Glomerular visceral epithelial cell (primary cell): ENCODE measurements around the gene CXCR6.
A peak's percentile ranks its signal among the peaks of the same experiment; 100 is the strongest.

Experiments used
- DNase-seq: peaks from one replicate; pipeline ENCODE4 v3.0.0-alpha.2; 2016; ENCODE audit errors: extremely low spot score

Gene CXCR6

DNA sequence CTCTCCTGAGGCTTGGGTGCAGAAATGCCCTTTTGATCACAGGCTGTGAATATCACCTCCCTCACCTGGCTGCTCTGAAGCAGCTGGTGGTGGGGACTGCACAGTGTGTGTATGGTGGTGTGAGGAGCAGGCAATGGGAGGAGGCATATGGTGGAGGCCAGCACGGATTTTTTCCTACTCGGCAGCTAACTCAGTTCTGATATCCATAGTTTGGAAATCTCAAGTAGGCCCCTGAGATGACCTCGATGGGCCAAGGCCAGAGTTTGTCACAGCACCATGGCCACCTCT, 21.3 kb upstream of the CXCR6 start:
- DNase-seq = no peak

- DNase-seq = no peak
Measured at GRCh38 chr3:45922950-45923590, 20.2 kb upstream of the CXCR6 start.

- DNase-seq = peak; percentile 42
Measured at GRCh38 chr3:45923755-45924154, 19.5 kb upstream of the CXCR6 start.

DNA sequence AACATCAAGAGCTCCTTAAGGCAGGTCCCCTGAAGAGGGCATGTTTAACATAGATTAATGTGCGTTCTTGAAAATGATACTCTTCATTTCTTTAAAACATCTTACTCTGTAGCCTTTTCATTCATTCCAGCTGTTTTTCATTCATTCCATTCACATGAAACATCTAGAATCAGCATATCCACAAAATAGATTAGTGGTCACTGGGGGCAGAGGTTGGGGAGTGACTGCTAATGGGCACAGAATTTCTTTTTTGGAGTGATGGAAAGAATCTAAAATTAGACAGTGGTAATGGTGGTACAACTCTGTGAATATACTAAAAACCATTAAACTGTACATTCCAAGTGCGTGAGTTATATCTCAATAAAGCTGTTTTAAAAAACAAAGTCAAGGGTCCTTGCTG, 15.4 kb upstream of the CXCR6 start:
- DNase-seq = no peak

DNA sequence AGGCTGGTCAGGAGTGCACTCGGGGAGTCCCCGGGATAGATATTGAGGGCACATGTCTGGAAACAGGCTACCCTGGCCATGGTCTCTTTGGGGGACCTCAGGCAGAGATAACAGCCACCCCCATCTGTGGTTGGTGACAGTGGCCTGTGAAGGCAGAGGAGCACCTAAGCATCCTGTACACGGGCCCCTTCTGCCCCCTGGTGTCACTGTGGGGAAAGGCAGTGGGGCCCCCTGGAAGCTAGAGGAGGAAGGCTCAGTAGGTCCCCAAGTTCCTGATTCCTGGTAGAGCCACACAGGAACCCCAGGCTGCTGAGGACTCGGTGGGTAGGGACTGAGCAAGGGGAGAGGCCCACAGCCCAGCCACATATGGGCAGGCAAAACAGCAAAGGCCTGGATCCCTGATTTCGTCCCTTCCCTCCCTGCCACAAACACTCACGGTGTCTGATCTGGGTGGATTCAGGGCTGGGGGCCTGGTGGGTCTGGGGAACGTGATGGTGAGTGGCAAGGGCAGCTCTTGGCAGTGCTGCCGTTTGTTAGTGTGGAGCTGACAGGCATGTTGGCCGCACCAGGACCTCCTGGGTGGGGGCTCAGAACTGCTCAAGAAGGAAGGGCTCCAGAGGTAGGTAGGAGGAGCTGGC, 14.1 kb upstream of the CXCR6 start:
- peak; percentile 35 for DNase-seq

- no peak for DNase-seq
Measured at GRCh38 chr3:45931496-45931895, 11.8 kb upstream of the CXCR6 start.

GRCh38 chr3:45932112-45932511, 11.2 kb upstream of the CXCR6 start:
- DNase-seq = no peak

DNA sequence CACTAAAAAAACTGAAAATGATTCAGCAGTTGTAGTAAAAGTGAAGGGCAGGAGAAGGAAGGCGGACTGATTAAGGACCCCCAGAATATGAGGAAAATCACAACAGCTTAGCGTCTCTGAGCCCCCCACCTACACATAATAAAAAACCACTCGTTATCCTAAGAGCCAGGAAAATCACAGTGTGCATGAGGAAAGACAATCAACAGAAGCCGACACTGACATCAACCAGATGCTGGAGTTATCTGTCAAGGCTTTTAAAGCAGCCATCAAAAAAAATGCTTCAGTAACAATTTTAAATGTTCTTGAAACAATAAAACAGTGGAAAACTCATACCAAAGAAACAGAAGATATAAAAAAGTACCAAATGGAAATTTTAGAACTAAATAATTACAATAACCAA, 9.7 kb upstream of the CXCR6 start:
- DNase-seq = no peak

DNA sequence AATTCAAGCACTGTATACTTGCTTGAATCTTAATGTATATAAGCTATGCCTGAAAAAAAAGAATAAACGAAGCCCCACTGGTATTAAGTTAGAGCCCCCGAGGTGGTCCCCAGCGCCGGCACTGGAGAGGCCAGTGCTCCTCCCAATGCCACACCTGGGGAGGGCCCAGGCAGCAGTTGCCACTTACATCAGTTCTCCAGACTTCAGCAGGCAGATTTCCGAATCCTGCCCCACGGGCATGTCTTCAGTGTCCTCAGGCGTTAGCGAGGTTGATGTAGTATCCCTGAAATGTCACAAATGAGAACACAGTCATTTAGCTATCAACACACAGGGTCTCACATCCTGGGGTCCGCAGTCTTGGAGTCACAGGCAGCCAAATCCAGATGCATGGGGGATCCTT, 7.0 kb upstream of the CXCR6 start:
- no peak for DNase-seq

DNA sequence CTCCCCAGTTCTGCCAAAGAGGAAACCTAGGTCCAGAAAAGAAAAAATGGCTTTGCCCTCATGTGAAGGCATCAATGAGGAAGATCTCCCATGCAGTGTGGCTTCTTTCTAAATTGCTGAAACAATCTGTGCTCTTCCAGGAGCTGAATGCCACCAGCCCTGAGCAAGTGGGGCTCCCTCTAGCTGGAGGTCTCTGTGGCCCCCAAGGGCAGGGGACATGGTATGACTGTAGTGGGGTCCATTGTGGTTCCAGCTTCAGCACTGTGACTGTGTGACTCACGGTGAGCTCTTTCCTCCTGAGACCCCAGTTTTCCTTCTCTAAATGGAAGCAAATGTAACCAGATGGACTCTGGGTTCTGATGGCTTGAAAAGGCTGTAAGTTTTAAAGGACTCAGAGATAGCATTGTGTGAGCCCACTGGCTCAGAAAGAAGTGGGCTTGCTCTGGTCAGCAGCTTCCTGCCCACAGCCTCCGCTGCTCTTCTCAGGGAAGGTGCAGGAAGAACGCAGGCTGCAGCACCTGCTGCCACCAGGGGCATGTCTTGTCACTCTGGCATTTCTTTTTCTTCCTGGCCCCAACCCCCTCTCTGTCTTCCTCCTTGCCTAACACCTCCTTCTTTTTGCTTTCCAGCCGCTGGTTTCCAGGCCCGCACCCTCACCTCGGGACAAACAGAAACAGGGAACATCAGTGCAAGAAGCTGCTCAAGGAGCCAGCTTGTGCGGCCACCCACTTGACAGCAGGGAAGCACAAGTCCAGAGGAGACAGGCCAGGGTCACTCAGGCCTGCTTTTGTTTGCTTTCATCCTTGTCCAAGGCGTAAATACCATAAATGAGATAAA, 5.8 kb upstream of the CXCR6 start:
- no peak for DNase-seq

DNA sequence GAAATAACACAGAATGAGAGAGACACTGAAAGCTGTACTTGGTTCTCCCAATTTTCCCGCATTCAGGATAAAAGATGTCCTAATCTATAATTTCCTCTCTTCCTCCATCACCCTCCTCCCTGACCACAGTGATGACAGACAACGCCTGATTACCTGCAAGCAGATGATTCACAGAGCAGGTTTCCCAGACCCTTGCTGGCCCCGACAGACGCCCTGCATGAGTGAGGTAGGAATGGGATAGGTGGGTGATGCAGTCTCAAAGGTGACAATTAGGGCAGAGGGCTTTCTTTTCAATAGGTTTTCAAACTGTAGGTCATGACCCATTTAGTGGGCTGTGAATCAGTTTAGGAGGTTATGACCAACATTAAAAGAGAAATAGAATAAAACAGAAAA, 5.2 kb upstream of the CXCR6 start:
- no peak for DNase-seq

DNA sequence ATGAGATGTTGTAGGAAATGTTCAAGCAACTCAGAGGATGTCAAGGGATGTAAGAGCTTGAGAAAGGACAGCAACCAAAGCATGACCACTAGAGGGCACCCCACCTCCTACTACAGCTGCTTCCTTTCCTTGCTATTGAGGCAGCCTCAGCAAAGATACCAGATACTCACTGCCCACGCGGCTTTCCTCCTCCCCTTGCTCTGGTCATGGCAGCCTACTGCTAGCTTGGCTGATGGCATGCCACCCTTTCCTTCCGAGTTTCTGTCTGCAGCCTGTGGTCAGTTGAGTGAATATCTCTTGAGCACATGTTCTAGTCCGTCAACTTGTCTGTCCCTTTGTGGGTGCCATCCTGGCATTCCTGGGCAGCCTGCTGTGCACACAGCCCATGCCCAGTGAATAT, 4.4 kb upstream of the CXCR6 start:
- peak; percentile 79 for DNase-seq

DNA sequence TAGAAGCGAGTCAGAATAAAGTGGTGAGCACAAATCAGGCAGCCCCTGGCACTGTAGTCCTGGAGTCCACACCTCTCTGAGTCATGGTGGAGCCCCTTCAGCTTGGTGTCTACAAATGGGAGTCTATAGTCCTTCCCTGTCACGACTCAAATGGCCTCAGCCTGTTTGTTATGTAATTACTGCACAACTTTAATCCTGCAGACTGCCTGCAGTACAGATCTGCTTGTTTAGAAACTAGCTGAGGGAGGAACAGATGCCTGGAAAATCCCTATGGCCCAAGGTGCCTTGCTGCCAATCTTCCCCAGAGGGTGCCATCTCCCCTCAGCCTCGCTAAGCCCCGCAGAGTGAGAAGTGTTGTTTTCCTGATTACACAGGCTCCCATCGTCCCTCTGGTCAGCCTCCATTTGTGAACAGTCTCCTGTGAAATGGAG, 3.9 kb upstream of the CXCR6 start:
- no peak for DNase-seq

- DNase-seq = no peak
Measured at GRCh38 chr3:45940004-45940780, 3.1 kb upstream of the CXCR6 start.

DNA sequence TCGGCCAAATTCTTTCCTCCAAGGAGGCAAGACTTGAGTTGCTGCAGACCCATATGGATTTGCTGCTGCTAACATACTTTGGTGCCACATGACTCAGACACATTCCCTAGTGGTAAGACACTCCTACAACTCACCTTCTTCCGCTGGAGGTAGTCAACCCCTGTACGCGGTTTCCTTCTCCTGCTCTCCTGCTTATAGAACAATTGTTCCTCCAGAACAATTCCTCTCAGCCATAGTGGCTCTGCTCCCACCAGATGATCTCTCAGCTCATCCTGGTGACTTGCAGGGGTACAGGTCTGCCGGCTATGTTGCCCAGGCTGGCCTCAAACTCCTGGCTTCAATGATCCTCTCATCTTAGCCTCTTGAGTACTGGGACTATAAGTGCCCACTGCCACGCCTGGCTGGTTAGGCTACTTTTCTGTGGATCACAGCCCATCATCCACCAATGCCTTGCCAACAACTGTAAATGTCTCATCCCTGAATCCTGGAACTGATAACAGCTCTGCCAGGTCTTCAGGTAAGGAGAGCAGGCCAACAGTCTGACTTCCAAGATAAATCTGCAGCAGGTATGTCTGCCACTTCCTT, 2.4 kb upstream of the CXCR6 start:
- no peak for DNase-seq

DNA sequence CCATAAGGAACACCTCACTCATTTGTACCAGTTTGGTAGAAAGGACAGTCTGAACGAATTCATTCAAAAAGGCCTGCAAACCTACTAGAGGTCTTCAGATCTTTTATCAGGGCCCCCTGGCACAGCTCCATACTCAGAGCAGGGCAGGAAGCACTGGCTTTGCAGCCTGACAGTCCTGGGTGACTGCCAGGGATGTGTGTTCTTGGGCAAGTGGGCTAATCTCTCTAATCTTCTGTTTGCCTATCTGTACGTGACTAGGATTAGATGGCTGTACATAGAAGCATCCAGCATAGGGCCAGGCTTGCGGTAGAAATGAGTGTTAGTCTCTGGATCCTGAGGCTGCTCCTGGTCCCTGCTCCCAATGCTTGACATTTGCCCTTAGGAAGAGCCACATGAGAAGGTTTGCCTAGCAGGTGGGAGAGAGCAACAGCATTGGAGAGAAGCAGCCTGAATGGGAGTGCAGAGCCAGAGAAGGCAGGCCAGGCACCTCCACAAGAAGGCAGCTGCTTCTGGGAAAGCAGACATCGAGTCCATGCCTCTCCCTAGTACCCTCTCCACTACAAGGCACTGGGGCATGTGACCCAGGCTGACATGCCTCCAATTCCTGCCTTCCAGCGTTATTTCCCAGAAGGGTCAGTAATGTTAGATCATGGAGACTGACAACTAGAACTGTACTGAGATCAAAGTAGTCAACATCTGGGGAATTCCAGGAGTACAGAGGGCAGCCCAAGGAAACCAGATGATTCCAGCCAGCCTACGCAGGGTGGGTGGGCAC, 1.0 kb upstream of the CXCR6 start:
- DNase-seq = no peak

- no peak for DNase-seq
Measured at GRCh38 chr3:45944830-45945620, 1.8 kb downstream of the CXCR6 start.

- DNase-seq = peak; percentile 8
Measured at GRCh38 chr3:45946307-45946706, 3.0 kb downstream of the CXCR6 start.

DNA sequence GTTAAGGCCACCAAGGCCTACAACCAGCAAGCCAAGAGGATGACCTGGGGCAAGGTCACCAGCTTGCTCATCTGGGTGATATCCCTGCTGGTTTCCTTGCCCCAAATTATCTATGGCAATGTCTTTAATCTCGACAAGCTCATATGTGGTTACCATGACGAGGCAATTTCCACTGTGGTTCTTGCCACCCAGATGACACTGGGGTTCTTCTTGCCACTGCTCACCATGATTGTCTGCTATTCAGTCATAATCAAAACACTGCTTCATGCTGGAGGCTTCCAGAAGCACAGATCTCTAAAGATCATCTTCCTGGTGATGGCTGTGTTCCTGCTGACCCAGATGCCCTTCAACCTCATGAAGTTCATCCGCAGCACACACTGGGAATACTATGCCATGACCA, 3.6 kb downstream of the CXCR6 start:
- DNase-seq = no peak

DNA sequence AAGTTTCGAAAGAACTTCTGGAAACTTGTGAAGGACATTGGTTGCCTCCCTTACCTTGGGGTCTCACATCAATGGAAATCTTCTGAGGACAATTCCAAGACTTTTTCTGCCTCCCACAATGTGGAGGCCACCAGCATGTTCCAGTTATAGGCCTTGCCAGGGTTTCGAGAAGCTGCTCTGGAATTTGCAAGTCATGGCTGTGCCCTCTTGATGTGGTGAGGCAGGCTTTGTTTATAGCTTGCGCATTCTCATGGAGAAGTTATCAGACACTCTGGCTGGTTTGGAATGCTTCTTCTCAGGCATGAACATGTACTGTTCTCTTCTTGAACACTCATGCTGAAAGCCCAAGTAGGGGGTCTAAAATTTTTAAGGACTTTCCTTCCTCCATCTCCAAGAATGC, 4.1 kb downstream of the CXCR6 start:
- no peak for DNase-seq
